Measurements from ENCODE around the gene ENDOV.
A peak's percentile ranks its signal among the peaks of the same experiment; 100 is the strongest.

Gene ENDOV

GRCh38 chr17:80431246-80432195 lies 16.6 kb downstream of the ENDOV start:
- no peak for DNase-seq (ENCODE audit: low spot score)

- no peak for DNase-seq (ENCODE audit: low spot score)
These were observed 17.5 kb downstream of the ENDOV start for GRCh38 chr17:80432350-80432955.

DNA sequence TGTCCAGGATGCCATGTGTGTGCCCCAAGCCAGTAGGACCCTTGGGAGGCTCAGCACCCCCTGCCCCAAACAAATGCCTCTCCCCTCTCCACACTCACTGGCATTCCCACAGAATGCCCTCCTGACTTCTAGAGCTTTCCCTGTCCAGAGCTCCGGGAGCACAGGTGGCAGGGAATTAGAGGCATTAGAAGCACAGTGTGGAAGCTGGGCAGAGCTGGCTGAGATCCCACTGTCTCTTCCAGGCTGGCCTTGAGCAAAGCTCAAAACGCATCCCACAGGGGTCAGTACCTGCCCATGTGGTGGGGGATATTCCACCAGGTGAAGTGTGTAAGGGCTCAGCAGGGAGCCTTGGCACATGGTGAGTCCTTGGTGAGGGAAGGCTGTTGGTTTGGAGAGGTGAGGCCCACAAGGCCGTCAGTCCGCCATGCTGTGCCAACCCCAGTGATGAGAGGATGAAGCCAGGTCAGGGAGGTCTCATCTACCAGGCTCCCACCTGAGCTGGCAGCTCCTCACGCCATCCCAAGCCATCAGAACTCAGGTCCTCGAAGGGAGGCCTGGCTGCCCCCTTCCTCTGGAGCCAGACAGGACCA lies 18.1 kb downstream of the ENDOV start:
- no peak for DNase-seq (ENCODE audit: low spot score)

- DNase-seq (ENCODE audit: low spot score), result no peak
These were observed 19.1 kb downstream of the ENDOV start for GRCh38 chr17:80433916-80434666.

GRCh38 chr17:80437532-80437931 lies 22.6 kb downstream of the ENDOV start:
- no peak for DNase-seq (ENCODE audit: low spot score)

GRCh38 chr17:80438806-80439205 lies 23.8 kb downstream of the ENDOV start:
- no peak for DNase-seq (ENCODE audit: low spot score)

GRCh38 chr17:80439499-80439898 lies 24.5 kb downstream of the ENDOV start:
- no peak for DNase-seq (ENCODE audit: low spot score)

- no peak for DNase-seq (ENCODE audit: low spot score)
These were observed 26.2 kb downstream of the ENDOV start for GRCh38 chr17:80441133-80441578.

- no peak for DNase-seq (ENCODE audit: low spot score)
These were observed 26.8 kb downstream of the ENDOV start for GRCh38 chr17:80441598-80442322.

- no peak for DNase-seq (ENCODE audit: low spot score)
These were observed 27.3 kb downstream of the ENDOV start for GRCh38 chr17:80442323-80442659.

DNA sequence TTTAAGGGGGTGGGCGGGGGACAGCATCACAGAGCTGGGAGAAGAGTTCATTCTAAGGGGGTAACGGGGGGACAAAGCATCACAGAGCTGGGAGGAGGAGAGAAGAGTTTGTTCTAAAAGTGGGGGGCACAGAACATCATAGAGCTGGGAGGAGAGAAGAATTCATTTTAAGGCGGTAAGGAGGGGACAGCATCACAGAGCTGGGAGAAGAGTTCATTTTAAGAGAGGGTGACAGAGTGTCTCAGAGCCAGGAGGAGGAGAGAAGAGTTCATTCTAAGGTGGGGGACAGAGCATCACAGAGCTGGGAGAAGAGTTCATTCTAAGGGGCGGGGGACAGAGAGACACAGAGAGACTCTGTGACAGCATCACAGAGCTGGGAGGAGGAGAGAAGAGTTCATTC lies 27.8 kb downstream of the ENDOV start:
- DNase-seq (ENCODE audit: low spot score), result no peak

GRCh38 chr17:80443498-80443897 lies 28.5 kb downstream of the ENDOV start:
- DNase-seq (ENCODE audit: low spot score), result no peak

GRCh38 chr17:80443916-80444643 lies 29.1 kb downstream of the ENDOV start:
- DNase-seq (ENCODE audit: low spot score), result no peak

- DNase-seq (ENCODE audit: low spot score), result no peak
These were observed 29.6 kb downstream of the ENDOV start for GRCh38 chr17:80444644-80444979.

DNA sequence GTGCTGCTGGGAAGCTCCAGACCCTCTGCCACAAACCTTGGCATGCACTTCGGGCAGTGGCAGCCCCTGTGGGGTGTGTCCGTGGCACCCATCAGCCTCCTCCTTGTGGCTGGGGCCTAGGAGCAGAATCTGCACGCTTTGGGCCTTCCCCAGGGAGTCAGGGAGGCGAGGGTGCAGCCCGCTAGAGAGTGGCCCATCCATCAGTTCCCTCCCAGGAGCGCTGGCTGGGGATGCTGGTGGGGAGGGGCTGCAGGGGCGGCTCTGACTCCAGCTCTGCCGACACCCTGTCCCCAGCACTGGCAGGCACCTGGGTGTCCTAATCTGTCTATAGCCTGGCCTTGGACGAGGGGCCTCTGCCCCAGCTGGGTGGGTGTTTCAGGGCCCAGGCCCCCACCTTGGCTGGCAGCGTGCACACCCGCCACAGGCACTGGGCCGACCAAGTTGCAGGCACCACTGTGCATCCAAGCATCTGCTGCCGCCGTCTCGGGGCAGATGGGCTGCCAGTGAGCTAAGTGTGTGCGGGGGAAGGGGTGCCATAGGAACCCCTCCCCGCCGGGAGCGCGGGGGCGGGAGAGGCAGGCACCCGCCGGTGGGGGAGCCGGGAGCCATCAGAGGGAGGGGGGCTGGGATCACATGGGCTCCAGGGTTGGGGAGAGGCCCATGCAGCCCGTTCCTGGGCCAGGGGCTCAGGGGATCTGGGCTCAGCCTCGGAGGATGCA lies 30.2 kb downstream of the ENDOV start:
- DNase-seq (ENCODE audit: low spot score), result no peak

DNA sequence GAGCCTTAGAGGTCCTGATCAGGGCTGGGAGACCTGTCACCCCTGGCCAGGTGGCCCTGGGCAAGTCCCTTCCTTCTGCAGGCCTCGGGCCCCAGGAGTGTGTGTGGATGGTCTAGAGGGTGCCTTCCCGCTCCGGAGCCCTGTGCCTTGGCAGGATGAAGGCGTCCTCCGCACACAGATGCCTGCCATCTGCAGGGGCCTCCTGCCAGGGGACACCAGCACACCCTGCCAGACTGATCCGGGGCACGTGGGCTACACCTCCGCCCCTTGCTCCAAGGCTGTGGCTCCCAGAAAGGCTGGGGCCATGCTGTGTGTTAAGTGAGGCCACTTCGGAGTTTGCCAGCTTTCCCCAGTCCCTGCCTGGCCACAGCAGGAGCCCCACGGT lies 30.8 kb downstream of the ENDOV start:
- no peak for DNase-seq (ENCODE audit: low spot score)

DNA sequence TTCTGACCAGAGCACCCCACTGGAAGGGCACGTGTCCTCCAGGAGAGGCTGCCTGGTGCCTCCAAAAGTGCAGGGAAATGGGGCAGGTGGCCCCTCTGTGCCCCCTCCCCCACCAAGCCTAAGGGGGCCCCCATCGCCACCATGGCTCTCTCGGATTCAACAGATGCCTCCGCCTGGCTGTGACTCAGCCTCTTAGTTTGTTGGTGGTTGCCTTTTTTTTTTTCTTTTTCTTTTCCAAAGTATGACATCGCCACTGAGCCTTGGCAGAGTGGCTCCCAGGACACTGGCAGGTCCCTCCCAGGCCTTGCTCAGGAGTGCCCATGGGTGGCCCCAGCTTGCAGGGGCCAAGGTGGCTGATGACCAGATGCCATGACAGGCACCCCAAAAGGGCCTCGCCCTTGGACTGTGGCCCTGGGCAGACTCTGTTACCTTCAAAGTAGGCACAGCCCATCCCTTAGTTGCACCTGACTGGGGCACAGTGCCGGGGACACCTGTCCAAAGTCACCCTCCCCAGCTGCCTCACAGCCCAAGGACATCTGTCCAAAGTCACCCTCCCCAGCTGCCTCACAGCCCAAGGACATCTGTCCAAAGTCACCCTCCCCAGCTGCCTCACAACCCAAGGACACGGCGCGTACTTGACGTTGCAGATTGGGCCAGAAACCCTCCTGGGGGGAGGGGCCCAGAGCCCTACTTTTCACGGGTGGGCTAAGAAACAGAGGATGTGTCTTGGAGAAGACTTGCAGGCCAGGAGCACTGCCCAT lies 31.9 kb downstream of the ENDOV start:
- DNase-seq (ENCODE audit: low spot score), result peak; percentile 34

DNA sequence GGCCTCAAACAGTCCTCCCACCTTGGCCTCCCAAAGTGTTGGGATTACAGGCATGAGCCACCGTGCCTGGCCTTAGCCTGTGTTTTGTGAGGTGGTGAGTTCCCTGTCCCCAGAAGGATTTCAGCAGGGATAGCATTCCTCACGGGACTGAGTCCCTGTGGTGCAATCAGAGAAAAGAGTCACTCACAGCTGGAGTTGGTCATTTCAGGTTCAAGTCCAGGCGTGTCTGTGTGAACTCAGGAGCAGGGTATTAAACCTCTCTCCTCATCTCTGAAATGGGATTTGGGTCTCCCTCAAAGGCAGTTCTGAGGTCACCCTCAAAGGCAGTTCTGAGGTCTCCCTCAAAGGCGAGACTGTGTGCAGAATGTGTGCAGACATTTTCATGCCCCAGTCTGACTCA lies 32.8 kb downstream of the ENDOV start:
- DNase-seq (ENCODE audit: low spot score), result no peak

- no peak for DNase-seq (ENCODE audit: low spot score)
These were observed 34.4 kb downstream of the ENDOV start for GRCh38 chr17:80449194-80449929.

All from globus pallidus (tissue), 1 donor.